Loucy (cell line): ENCODE data around the gene FDX1.

ENCODE experiments used
- H2AFZ ChIP-seq: fragments of 200-600 bp; sonication (generic); 2 replicates; pipeline ENCODE4 v1.6.0; 2016; ENCODE audit warnings: antibody characterized with exemption, mild to moderate bottlenecking, low read length, moderate library complexity
- H3F3A ChIP-seq: fragments of 200-600 bp; 2 replicates; pipeline ENCODE4 v1.6.0; 2016; ENCODE audit warnings: antibody characterized with exemption, low read depth, mild to moderate bottlenecking
- H3K27me3 ChIP-seq: fragments of 200-600 bp; sonication (generic); 2 replicates; pipeline ENCODE4 v1.6.1; 2014; ENCODE audit warnings: low read length, mild to moderate bottlenecking; ENCODE audit not compliant: insufficient read depth, poor library complexity, severe bottlenecking
- H3K36me3 ChIP-seq: fragments of 200-600 bp; sonication (generic); 2 replicates; pipeline ENCODE4 v1.6.1; 2016; ENCODE audit warnings: low read length; ENCODE audit not compliant: insufficient read depth
- H3K4me1 ChIP-seq: fragments of 200-600 bp; sonication (generic); 2 replicates; pipeline ENCODE4 v1.5.1; 2014; ENCODE audit warnings: low read length, mild to moderate bottlenecking; ENCODE audit not compliant: insufficient read depth, poor library complexity, severe bottlenecking
- H3K4me2 ChIP-seq: fragments of 200-600 bp; sonication (generic); 2 replicates; pipeline ENCODE4 v1.6.0; 2014; ENCODE audit warnings: antibody characterized with exemption, low read length, low read depth, mild to moderate bottlenecking; ENCODE audit not compliant: poor library complexity, severe bottlenecking
- H3K4me3 ChIP-seq: fragments of 200-600 bp; sonication (generic); 2 replicates; pipeline ENCODE4 v1.5.1; 2014; ENCODE audit warnings: low read length, mild to moderate bottlenecking, mixed read lengths; ENCODE audit not compliant: poor library complexity, severe bottlenecking
- H3K79me2 ChIP-seq: fragments of 200-600 bp; sonication (generic); 2 replicates; pipeline ENCODE4 v1.6.1; 2014; ENCODE audit warnings: low read length; ENCODE audit not compliant: insufficient read depth
- H3K9ac ChIP-seq: fragments of 200-600 bp; sonication (generic); 2 replicates; pipeline ENCODE4 v1.6.0; 2014; ENCODE audit warnings: mild to moderate bottlenecking, low read depth, low read length, moderate library complexity; ENCODE audit not compliant: poor library complexity, severe bottlenecking
- H3K9me2 ChIP-seq: fragments of 200-600 bp; sonication (generic); replicated peaks from 2 replicates; pipeline ENCODE4 v1.6.1; 2016; ENCODE audit warnings: low read depth, low read length, mixed read lengths
- H3K9me3 ChIP-seq: fragments of 200-600 bp; sonication (generic); 2 replicates; pipeline ENCODE4 v1.6.1; 2014; ENCODE audit warnings: mild to moderate bottlenecking, antibody characterized with exemption, low read length, low read depth; ENCODE audit not compliant: insufficient read depth
- H4K20me1 ChIP-seq: fragments of 200-600 bp; sonication (generic); 2 replicates; pipeline ENCODE4 v1.6.0; 2014; ENCODE audit warnings: antibody characterized with exemption, low read length, mild to moderate bottlenecking; ENCODE audit not compliant: insufficient read depth, poor library complexity, severe bottlenecking
- CTCF ChIP-seq: fragments of 200-600 bp; sonication (generic); conservative IDR thresholded peaks from 2 replicates; pipeline ENCODE4 v1.5.1; 2014; ENCODE audit warnings: mild to moderate bottlenecking, antibody characterized with exemption, low read length
- EZH2phosphoT487 ChIP-seq: fragments of 200-600 bp; IDR thresholded peaks from 2 replicates; pipeline ENCODE4 v1.6.1; 2018; ENCODE audit warnings: antibody characterized with exemption, mild to moderate bottlenecking, moderate library complexity, borderline replicate concordance

The FDX1 gene

GRCh38 chr11:110508786-110509185, 79.0 kb downstream of the FDX1 start:
- H3K4me1 ChIP-seq: no peaks in the 10 kb centered on the region
- no peaks in the 10 kb centered on the region for H3K27me3 ChIP-seq
- no peak overlapping the region for H3K9ac ChIP-seq
- H3K4me3 ChIP-seq: no peak overlapping the region
- H3K36me3 ChIP-seq: no peaks in the 10 kb centered on the region
- TF ChIP-seq CTCF (no peak), EZH2phosphoT487 (no peak)
- no peaks in the 10 kb centered on the region for H3K79me2 ChIP-seq
- H3F3A ChIP-seq: no peaks in the 10 kb centered on the region
- H3K4me2 ChIP-seq: no peak overlapping the region
- no peaks in the 10 kb centered on the region for H3K9me2 ChIP-seq
- H3K9me3 ChIP-seq: no peaks in the 10 kb centered on the region
- no peak overlapping the region for H2AFZ ChIP-seq
- H4K20me1 ChIP-seq: no peaks in the 10 kb centered on the region

GRCh38 chr11:110509472-110509871, 79.7 kb downstream of the FDX1 start:
- no peaks in the 10 kb centered on the region for H3K79me2 ChIP-seq
- no peaks in the 10 kb centered on the region for H3K9me3 ChIP-seq
- H3K36me3 ChIP-seq: no peaks in the 10 kb centered on the region
- H3F3A ChIP-seq: no peaks in the 10 kb centered on the region
- no peak overlapping the region for H3K9ac ChIP-seq
- H3K9me2 ChIP-seq: no peaks in the 10 kb centered on the region
- H3K4me1 ChIP-seq: no peaks in the 10 kb centered on the region
- H4K20me1 ChIP-seq: no peaks in the 10 kb centered on the region
- H2AFZ ChIP-seq: no peak overlapping the region
- TF ChIP-seq EZH2phosphoT487: no peak
- TF ChIP-seq CTCF: no peak
- H3K4me3 ChIP-seq: no peak overlapping the region
- H3K27me3 ChIP-seq: no peaks in the 10 kb centered on the region
- H3K4me2 ChIP-seq: no peak overlapping the region

GRCh38 chr11:110512026-110512425, 82.3 kb downstream of the FDX1 start:
- Histone ChIP-seq H3K9me3 (no peaks in the 10 kb centered on the region), H3F3A (no peaks in the 10 kb centered on the region), H3K4me2 (no peak overlapping the region), H3K9ac (no peak overlapping the region), H3K27me3 (no peaks in the 10 kb centered on the region), H3K79me2 (no peaks in the 10 kb centered on the region), H2AFZ (no peak overlapping the region), H3K36me3 (no peaks in the 10 kb centered on the region), H3K4me1 (no peaks in the 10 kb centered on the region), H3K9me2 (no peaks in the 10 kb centered on the region), H3K4me3 (no peak overlapping the region), H4K20me1 (no peaks in the 10 kb centered on the region)
- TF ChIP-seq CTCF (no peak), EZH2phosphoT487 (no peak)
